ENCODE results near the gene MAD1L1.

DNA sequence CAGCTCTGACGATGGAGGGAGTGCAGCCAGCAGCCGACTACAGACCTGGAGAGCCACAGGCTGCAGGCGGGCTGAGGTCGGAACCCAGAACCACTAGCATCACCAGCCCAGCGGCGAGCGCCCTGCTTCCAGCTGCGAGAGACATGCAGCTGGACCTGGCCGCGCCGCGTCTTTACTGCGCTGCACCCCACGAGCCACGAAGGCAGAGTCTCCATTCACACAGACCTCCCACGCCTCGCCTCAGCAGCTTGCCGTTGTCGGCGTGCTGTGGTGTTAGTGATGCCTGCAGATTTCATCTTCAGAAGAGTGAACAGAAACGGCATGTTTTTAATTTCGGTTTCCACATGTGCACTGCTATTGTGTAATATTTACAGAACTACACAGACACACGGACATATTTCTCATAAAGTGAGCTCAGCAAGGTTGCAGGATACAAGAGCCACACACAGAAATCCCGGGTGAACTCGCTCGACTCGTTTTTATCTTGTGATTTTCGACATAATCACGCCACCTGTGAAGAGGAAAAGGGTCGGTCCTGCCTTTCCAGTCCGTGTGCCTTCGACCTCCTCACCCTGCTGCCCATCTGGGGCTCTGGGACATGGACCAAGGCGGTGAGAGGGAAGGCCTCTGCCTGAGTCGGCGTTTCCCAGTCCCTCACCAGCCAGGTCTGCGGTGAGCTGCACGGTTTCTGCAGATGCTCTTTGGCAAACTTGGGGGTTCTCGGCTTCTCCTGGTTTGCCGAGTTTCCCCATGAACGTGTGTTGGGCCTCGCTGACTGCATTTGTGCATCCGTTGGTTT lies 310.5 kb downstream of the MAD1L1 start:
- TF ChIP-seq, protein P1, sequence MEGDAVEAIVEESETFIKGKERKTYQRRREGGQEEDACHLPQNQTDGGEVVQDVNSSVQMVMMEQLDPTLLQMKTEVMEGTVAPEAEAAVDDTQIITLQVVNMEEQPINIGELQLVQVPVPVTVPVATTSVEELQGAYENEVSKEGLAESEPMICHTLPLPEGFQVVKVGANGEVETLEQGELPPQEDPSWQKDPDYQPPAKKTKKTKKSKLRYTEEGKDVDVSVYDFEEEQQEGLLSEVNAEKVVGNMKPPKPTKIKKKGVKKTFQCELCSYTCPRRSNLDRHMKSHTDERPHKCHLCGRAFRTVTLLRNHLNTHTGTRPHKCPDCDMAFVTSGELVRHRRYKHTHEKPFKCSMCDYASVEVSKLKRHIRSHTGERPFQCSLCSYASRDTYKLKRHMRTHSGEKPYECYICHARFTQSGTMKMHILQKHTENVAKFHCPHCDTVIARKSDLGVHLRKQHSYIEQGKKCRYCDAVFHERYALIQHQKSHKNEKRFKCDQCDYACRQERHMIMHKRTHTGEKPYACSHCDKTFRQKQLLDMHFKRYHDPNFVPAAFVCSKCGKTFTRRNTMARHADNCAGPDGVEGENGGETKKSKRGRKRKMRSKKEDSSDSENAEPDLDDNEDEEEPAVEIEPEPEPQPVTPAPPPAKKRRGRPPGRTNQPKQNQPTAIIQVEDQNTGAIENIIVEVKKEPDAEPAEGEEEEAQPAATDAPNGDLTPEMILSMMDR (IDR thresholded peaks at IDR 0.05): no peak
- TF ChIP-seq POLR2A (IDR thresholded peaks at IDR 0.05): no peak
